ENCODE results near the gene SETBP1. TPM values are rescaled to one million over a fixed set of nuclear protein-coding genes. Genes with fewer than 3 reads are reported as not detected.
A peak's percentile ranks its signal among the peaks of the same experiment; 100 is the strongest.

The SETBP1 gene
- total RNA-seq, 2 experiments from 2014 or later = 6.4 to 6.7 TPM

GRCh38 chr18:44727291-44727690 lies 46.6 kb downstream of the SETBP1 start:
- CTCF ChIA-PET = interaction anchor here (2.2 kb wide), 1 partner anchor 166 kb away, joined by 10 read pairs; no protein-coding TSS in a partner anchor
- Mint-ChIP-seq H3K4me1 (ENCODE audit: low read depth) (peaks cover 73% of the 10 kb centered on the region), H3K36me3 (peaks cover 6% of the 10 kb centered on the region), H3K27me3 (peaks cover 4% of the 10 kb centered on the region), H3K27ac (no peak overlapping the region), H3K4me3 (no peak overlapping the region), H3K9me3 (no peaks in the 10 kb centered on the region)
- intact Hi-C loops (cut with micrococcal nuclease) = no loop called here
- no peak for DNase-seq
- POLR2A ChIA-PET = interaction anchor here (5.1 kb wide), 1 partner anchor 32 kb away, joined by 45 read pairs; no protein-coding TSS in a partner anchor

GRCh38 chr18:44729631-44730101 lies 49.0 kb downstream of the SETBP1 start:
- Mint-ChIP-seq H3K4me3 (no peak overlapping the region), H3K36me3 (peaks cover 5% of the 10 kb centered on the region), H3K27ac (peak overlapping the region; percentile 13), H3K9me3 (no peaks in the 10 kb centered on the region), H3K4me1 (ENCODE audit: low read depth) (peaks cover 71% of the 10 kb centered on the region), H3K27me3 (peaks cover 4% of the 10 kb centered on the region)
- DNase-seq = peak; percentile 23
- intact Hi-C loops (cut with micrococcal nuclease) = no loop called here
- CTCF ChIA-PET = interaction anchor here (0.6 kb wide), 1 partner anchor 401 kb away, joined by 3 read pairs; no protein-coding TSS in a partner anchor
- POLR2A ChIA-PET = interaction anchor here (0.6 to 1.5 kb wide), 4 partner anchors 12 to 108 kb away, joined by 3 to 5 read pairs (median 4); partner anchors contain the start of gene SETBP1

- POLR2A ChIA-PET = interaction anchor here (1.2 kb wide), 1 partner anchor 14 kb away, joined by 3 read pairs; no protein-coding TSS in a partner anchor
- H3K36me3 Mint-ChIP-seq = peaks cover 5% of the 10 kb centered on the region
Observed at GRCh38 chr18:44730803-44731529, 50.3 kb downstream of the SETBP1 start.

GRCh38 chr18:44731530-44732237 lies 51.0 kb downstream of the SETBP1 start:
- H3K4me1 Mint-ChIP-seq (ENCODE audit: low read depth) = peaks cover 51% of the 10 kb centered on the region
- no peak overlapping the region for H3K27ac Mint-ChIP-seq
- CTCF ChIA-PET = no interaction called here
- H3K36me3 Mint-ChIP-seq = peaks cover 5% of the 10 kb centered on the region
- H3K27me3 Mint-ChIP-seq = peaks cover 4% of the 10 kb centered on the region
- DNase-seq = no peak
- H3K4me3 Mint-ChIP-seq = no peak overlapping the region
- intact Hi-C loops (cut with micrococcal nuclease) = loop anchor here (2.0 kb wide), 1 partner anchor 15 kb away; no protein-coding TSS in a partner anchor
- POLR2A ChIA-PET = no interaction called here
- no peaks in the 10 kb centered on the region for H3K9me3 Mint-ChIP-seq

More at GRCh38 chr18:44730803-44731529, 50.3 kb downstream of the SETBP1 start:
- peaks cover 4% of the 10 kb centered on the region for H3K27me3 Mint-ChIP-seq
- H3K4me1 Mint-ChIP-seq (ENCODE audit: low read depth) = peaks cover 58% of the 10 kb centered on the region
- no peaks in the 10 kb centered on the region for H3K9me3 Mint-ChIP-seq
- no peak overlapping the region for H3K27ac Mint-ChIP-seq
- H3K4me3 Mint-ChIP-seq = no peak overlapping the region
- no peak for DNase-seq
- intact Hi-C loops (cut with micrococcal nuclease) = no loop called here
- CTCF ChIA-PET = interaction anchor here (0.7 kb wide), 1 partner anchor 152 kb away, joined by 3 read pairs; no protein-coding TSS in a partner anchor

- ChIA-PET CTCF (no interaction called here), POLR2A (no interaction called here)
- no peak for DNase-seq
- no peak overlapping the region for H3K4me3 Mint-ChIP-seq
- H3K36me3 Mint-ChIP-seq = peaks cover 5% of the 10 kb centered on the region
- intact Hi-C loops (cut with micrococcal nuclease) = loop anchor here (2.0 kb wide), 1 partner anchor 15 kb away; no protein-coding TSS in a partner anchor
- peaks cover 46% of the 10 kb centered on the region for H3K4me1 Mint-ChIP-seq (ENCODE audit: low read depth)
- H3K27ac Mint-ChIP-seq = no peak overlapping the region
- peaks cover 4% of the 10 kb centered on the region for H3K27me3 Mint-ChIP-seq
- H3K9me3 Mint-ChIP-seq = no peaks in the 10 kb centered on the region
Observed at GRCh38 chr18:44732238-44732563, 51.5 kb downstream of the SETBP1 start.

- Mint-ChIP-seq H3K36me3 (peaks cover 5% of the 10 kb centered on the region), H3K4me3 (no peak overlapping the region), H3K27ac (no peak overlapping the region), H3K9me3 (no peaks in the 10 kb centered on the region), H3K4me1 (ENCODE audit: low read depth) (peaks cover 42% of the 10 kb centered on the region), H3K27me3 (peaks cover 4% of the 10 kb centered on the region)
- intact Hi-C loops (cut with micrococcal nuclease) = loop anchor here (2.0 kb wide), 1 partner anchor 16 kb away; no protein-coding TSS in a partner anchor
- DNase-seq = no peak
- ChIA-PET CTCF (interaction anchor here (1.2 kb wide), 1 partner anchor 480 kb away, joined by 3 read pairs; no protein-coding TSS in a partner anchor), POLR2A (interaction anchor here (1.9 kb wide), 1 partner anchor 27 kb away, joined by 8 read pairs; no protein-coding TSS in a partner anchor)
Observed at GRCh38 chr18:44732599-44732998, 51.9 kb downstream of the SETBP1 start.

GRCh38 chr18:44733069-44733753 lies 52.5 kb downstream of the SETBP1 start:
- Mint-ChIP-seq H3K9me3 (no peaks in the 10 kb centered on the region), H3K4me3 (no peak overlapping the region), H3K27ac (no peak overlapping the region), H3K4me1 (ENCODE audit: low read depth) (peaks cover 38% of the 10 kb centered on the region), H3K27me3 (peaks cover 4% of the 10 kb centered on the region), H3K36me3 (peaks cover 5% of the 10 kb centered on the region)
- ChIA-PET CTCF (interaction anchor here (1.2 to 1.7 kb wide), 2 partner anchors 27 to 480 kb away, joined by 3 to 4 read pairs; no protein-coding TSS in a partner anchor), POLR2A (interaction anchor here (1.1 to 1.9 kb wide), 2 partner anchors 26 to 154 kb away, joined by 3 to 8 read pairs; no protein-coding TSS in a partner anchor)
- intact Hi-C loops (cut with micrococcal nuclease) = loop anchor here (2.0 kb wide), 1 partner anchor 16 kb away; no protein-coding TSS in a partner anchor
- DNase-seq = peak; percentile 54

GRCh38 chr18:44733754-44734465 lies 53.2 kb downstream of the SETBP1 start:
- ChIA-PET CTCF (interaction anchor here (1.2 to 1.7 kb wide), 2 partner anchors 26 to 479 kb away, joined by 3 to 4 read pairs; no protein-coding TSS in a partner anchor), POLR2A (interaction anchor here (1.1 to 1.9 kb wide), 2 partner anchors 25 to 153 kb away, joined by 3 to 8 read pairs; no protein-coding TSS in a partner anchor)
- H3K9me3 Mint-ChIP-seq = no peaks in the 10 kb centered on the region
- peaks cover 4% of the 10 kb centered on the region for H3K27me3 Mint-ChIP-seq
- H3K4me3 Mint-ChIP-seq = no peak overlapping the region
- peaks cover 35% of the 10 kb centered on the region for H3K4me1 Mint-ChIP-seq (ENCODE audit: low read depth)
- intact Hi-C loops (cut with micrococcal nuclease) = loop anchor here (2.0 kb wide), 1 partner anchor 17 kb away; no protein-coding TSS in a partner anchor
- no peak for DNase-seq
- peaks cover 5% of the 10 kb centered on the region for H3K36me3 Mint-ChIP-seq
- H3K27ac Mint-ChIP-seq = no peak overlapping the region

GRCh38 chr18:44735096-44735495 lies 54.4 kb downstream of the SETBP1 start:
- Mint-ChIP-seq H3K27ac (no peak overlapping the region), H3K27me3 (peaks cover 4% of the 10 kb centered on the region), H3K9me3 (no peaks in the 10 kb centered on the region), H3K36me3 (peaks cover 5% of the 10 kb centered on the region), H3K4me3 (no peak overlapping the region), H3K4me1 (ENCODE audit: low read depth) (peaks cover 26% of the 10 kb centered on the region)
- POLR2A ChIA-PET = no interaction called here
- CTCF ChIA-PET = interaction anchor here (1.7 kb wide), 1 partner anchor 25 kb away, joined by 4 read pairs; no protein-coding TSS in a partner anchor
- intact Hi-C loops (cut with micrococcal nuclease) = no loop called here
- no peak for DNase-seq

- H3K27ac Mint-ChIP-seq = no peak overlapping the region
- DNase-seq = no peak
- intact Hi-C loops (cut with micrococcal nuclease) = no loop called here
- H3K27me3 Mint-ChIP-seq = peaks cover 4% of the 10 kb centered on the region
- no peaks in the 10 kb centered on the region for H3K9me3 Mint-ChIP-seq
- POLR2A ChIA-PET = no interaction called here
- H3K4me1 Mint-ChIP-seq (ENCODE audit: low read depth) = peaks cover 22% of the 10 kb centered on the region
- CTCF ChIA-PET = no interaction called here
- H3K4me3 Mint-ChIP-seq = no peak overlapping the region
- H3K36me3 Mint-ChIP-seq = peaks cover 1% of the 10 kb centered on the region
Observed at GRCh38 chr18:44736664-44737380, 56.1 kb downstream of the SETBP1 start.
